ENCODE measurements around the gene CYP1B1.

The CYP1B1 gene

GRCh38 chr2:38060236-38061018 lies 15.5 kb downstream of the CYP1B1 start:
- H2BK5ac ChIP-seq (ENCODE audit: low read length): no peak overlapping the region

DNA sequence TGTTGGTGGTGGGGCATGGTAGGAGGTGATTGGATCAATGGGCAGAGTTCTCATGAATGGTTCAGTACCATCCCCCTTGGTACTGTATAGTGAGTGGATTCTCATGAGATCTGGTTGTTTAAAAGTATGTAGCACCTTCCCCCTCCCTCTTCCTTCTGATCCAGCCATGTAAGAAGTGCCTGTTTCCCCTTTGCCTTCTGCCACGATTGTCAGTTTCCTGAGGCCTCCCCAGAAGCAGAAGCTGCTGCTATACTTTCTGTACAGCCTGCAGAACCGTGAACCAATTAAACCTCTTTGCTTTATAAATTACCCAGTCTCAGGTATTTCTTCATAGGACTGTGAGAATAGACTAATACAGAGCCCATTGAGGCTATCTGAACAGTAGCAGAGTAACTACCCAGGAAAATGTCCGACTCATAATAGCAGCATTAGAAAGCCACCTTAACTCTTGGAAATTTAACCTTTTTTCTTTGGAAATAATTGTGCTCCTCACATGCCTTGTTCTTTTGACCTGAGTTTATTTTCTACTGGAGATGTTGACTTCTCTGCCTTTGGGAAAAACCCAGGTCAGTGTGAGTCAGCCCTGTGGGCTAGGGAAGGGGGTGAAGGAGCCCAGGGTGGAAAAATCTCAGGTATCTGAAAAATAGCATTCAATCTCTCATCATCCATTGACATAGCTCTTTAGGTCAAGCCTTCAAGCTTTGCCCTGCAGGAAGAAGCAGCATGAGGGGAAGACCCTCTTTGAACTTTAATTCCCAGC lies 18.1 kb downstream of the CYP1B1 start:
- H3K4me3 ChIP-seq (ENCODE audit: low read length): no peak overlapping the region
- H2BK5ac ChIP-seq (ENCODE audit: low read length): no peak overlapping the region
- H2BK120ac ChIP-seq (ENCODE audit: low read depth, low read length): no peak overlapping the region
- no peaks in the 10 kb centered on the region for H3K27me3 ChIP-seq (ENCODE audit: insufficient read depth, low read length, poor library complexity)
- H2AK5ac ChIP-seq (ENCODE audit: low read length): no peak overlapping the region
- no CpG with 5 or more reads among the region's 3 CpGs for WGBS (ENCODE audit: extremely low coverage, insufficient coverage, low lambda C conversion rate)
- no peak overlapping the region for H3K56ac ChIP-seq (ENCODE audit: low read length)
- no peak overlapping the region for H4K8ac ChIP-seq (ENCODE audit: low read depth, low read length)
- H3K4me1 ChIP-seq (ENCODE audit: control insufficient read depth, low read depth, low read length): no peaks in the 10 kb centered on the region
- no peak overlapping the region for H3K4ac ChIP-seq (ENCODE audit: low read depth, low read length)
- no peak overlapping the region for H3K18ac ChIP-seq (ENCODE audit: low read length)
- no peak overlapping the region for H4K5ac ChIP-seq (ENCODE audit: low read length)
- no peak overlapping the region for H3K27ac ChIP-seq (ENCODE audit: low read depth, low read length)
- H3K9ac ChIP-seq (ENCODE audit: low read length): no peak overlapping the region
- H2BK15ac ChIP-seq (replicated peaks; ENCODE audit: low read depth): no peak overlapping the region
- H3K4me2 ChIP-seq (ENCODE audit: low read length): no peak overlapping the region
- H3K23ac ChIP-seq (ENCODE audit: low read length): no peak overlapping the region
- no peaks in the 10 kb centered on the region for H3K79me1 ChIP-seq (ENCODE audit: low read length)
- no peaks in the 10 kb centered on the region for H3K79me2 ChIP-seq (ENCODE audit: control insufficient read depth, insufficient read depth, low read length)
- H3K36me3 ChIP-seq (ENCODE audit: control insufficient read depth, insufficient read depth, low read length): no peaks in the 10 kb centered on the region
- peak; percentile 10 for DNase-seq

More at GRCh38 chr2:38060236-38061018, 15.5 kb downstream of the CYP1B1 start:
- Histone ChIP-seq H3K4me2 (ENCODE audit: low read length) (no peak overlapping the region), H3K27ac (ENCODE audit: low read depth, low read length) (no peak overlapping the region), H3K79me1 (ENCODE audit: low read length) (no peaks in the 10 kb centered on the region), H3K9ac (ENCODE audit: low read length) (no peak overlapping the region), H2BK120ac (ENCODE audit: low read depth, low read length) (no peak overlapping the region), H3K4ac (ENCODE audit: low read depth, low read length) (no peak overlapping the region), H3K79me2 (ENCODE audit: control insufficient read depth, insufficient read depth, low read length) (no peaks in the 10 kb centered on the region), H2BK15ac (replicated peaks; ENCODE audit: low read depth) (no peak overlapping the region), H3K27me3 (ENCODE audit: insufficient read depth, low read length, poor library complexity) (no peaks in the 10 kb centered on the region), H4K5ac (ENCODE audit: low read length) (no peak overlapping the region), H3K4me1 (ENCODE audit: control insufficient read depth, low read depth, low read length) (no peaks in the 10 kb centered on the region), H3K18ac (ENCODE audit: low read length) (no peak overlapping the region), H3K23ac (ENCODE audit: low read length) (no peak overlapping the region), H3K56ac (ENCODE audit: low read length) (no peak overlapping the region), H4K8ac (ENCODE audit: low read depth, low read length) (no peak overlapping the region), H3K36me3 (ENCODE audit: control insufficient read depth, insufficient read depth, low read length) (no peaks in the 10 kb centered on the region), H3K4me3 (ENCODE audit: low read length) (no peak overlapping the region), H2AK5ac (ENCODE audit: low read length) (no peak overlapping the region)
- DNase-seq: no peak
- no CpG with 5 or more reads among the region's 5 CpGs for WGBS (ENCODE audit: extremely low coverage, insufficient coverage, low lambda C conversion rate)

DNA sequence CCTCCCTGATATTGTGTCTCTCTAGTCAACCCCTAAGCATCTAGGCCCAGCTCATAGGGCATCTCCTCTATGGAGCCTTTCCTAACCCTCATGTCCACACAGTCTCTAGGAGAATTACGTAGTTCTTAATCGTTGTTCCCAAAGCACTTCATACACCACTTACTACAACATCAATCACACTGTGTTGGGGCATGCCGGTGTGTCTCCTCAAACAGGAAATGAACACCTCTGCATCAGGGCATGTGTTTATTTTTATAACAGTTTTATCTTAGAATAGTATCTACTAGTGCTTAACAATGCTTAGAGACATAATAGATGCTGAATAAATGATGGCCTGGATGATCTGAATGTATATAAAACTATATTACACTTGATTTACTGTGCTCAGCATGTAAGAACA lies 19.7 kb downstream of the CYP1B1 start:
- H4K5ac ChIP-seq (ENCODE audit: low read length): no peak overlapping the region
- H3K79me1 ChIP-seq (ENCODE audit: low read length): no peaks in the 10 kb centered on the region
- H2BK5ac ChIP-seq (ENCODE audit: low read length): no peak overlapping the region
- H3K4ac ChIP-seq (ENCODE audit: low read depth, low read length): no peak overlapping the region
- H3K4me3 ChIP-seq (ENCODE audit: low read length): no peak overlapping the region
- no CpG with 5 or more reads among the region's 3 CpGs for WGBS (ENCODE audit: extremely low coverage, insufficient coverage, low lambda C conversion rate)
- no peak overlapping the region for H2BK15ac ChIP-seq (replicated peaks; ENCODE audit: low read depth)
- no peak overlapping the region for H3K18ac ChIP-seq (ENCODE audit: low read length)
- no peak overlapping the region for H3K9ac ChIP-seq (ENCODE audit: low read length)
- H3K27ac ChIP-seq (ENCODE audit: low read depth, low read length): no peak overlapping the region
- H3K79me2 ChIP-seq (ENCODE audit: control insufficient read depth, insufficient read depth, low read length): no peaks in the 10 kb centered on the region
- no peaks in the 10 kb centered on the region for H3K4me1 ChIP-seq (ENCODE audit: control insufficient read depth, low read depth, low read length)
- H3K56ac ChIP-seq (ENCODE audit: low read length): no peak overlapping the region
- no peak overlapping the region for H2AK5ac ChIP-seq (ENCODE audit: low read length)
- H3K23ac ChIP-seq (ENCODE audit: low read length): no peak overlapping the region
- no peak overlapping the region for H4K8ac ChIP-seq (ENCODE audit: low read depth, low read length)
- no peaks in the 10 kb centered on the region for H3K27me3 ChIP-seq (ENCODE audit: insufficient read depth, low read length, poor library complexity)
- no peaks in the 10 kb centered on the region for H3K36me3 ChIP-seq (ENCODE audit: control insufficient read depth, insufficient read depth, low read length)
- H2BK120ac ChIP-seq (ENCODE audit: low read depth, low read length): no peak overlapping the region
- H3K4me2 ChIP-seq (ENCODE audit: low read length): no peak overlapping the region
- no peak for DNase-seq

DNA sequence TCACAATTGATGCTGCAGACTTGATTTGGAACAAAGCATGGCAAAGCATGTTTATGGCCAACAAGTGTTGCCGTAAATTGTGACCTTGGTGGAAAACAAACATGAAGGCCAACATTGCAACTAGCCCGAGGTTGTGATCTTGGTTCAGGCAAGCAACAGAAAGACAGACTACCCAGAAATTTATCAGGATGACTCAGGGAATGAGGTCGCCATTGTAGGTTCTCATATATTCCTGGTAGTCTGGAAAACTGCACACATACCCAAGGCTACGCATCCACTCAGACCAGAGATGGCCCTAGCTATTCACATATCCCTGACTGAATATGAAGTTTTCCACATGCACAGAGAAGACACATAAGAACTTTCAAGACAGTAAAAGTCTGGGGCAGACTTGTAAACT lies 30.1 kb downstream of the CYP1B1 start:
- H3K4me3 ChIP-seq (ENCODE audit: low read length): no peak overlapping the region
- no CpG with 5 or more reads among the region's 4 CpGs for WGBS (ENCODE audit: extremely low coverage, insufficient coverage, low lambda C conversion rate)

GRCh38 chr2:38039121-38039910 lies 36.6 kb downstream of the CYP1B1 start:
- DNase-seq: no peak
- Histone ChIP-seq H3K56ac (ENCODE audit: low read length) (no peak overlapping the region), H3K4me2 (ENCODE audit: low read length) (no peak overlapping the region), H3K23ac (ENCODE audit: low read length) (no peak overlapping the region), H3K36me3 (ENCODE audit: control insufficient read depth, insufficient read depth, low read length) (no peaks in the 10 kb centered on the region), H2BK120ac (ENCODE audit: low read depth, low read length) (no peak overlapping the region), H3K4me1 (ENCODE audit: control insufficient read depth, low read depth, low read length) (no peaks in the 10 kb centered on the region), H4K8ac (ENCODE audit: low read depth, low read length) (no peak overlapping the region), H3K27me3 (ENCODE audit: insufficient read depth, low read length, poor library complexity) (no peaks in the 10 kb centered on the region), H3K4ac (ENCODE audit: low read depth, low read length) (no peak overlapping the region), H2AK5ac (ENCODE audit: low read length) (no peak overlapping the region), H3K4me3 (ENCODE audit: low read length) (no peak overlapping the region), H3K27ac (ENCODE audit: low read depth, low read length) (no peak overlapping the region), H3K9ac (ENCODE audit: low read length) (no peak overlapping the region), H2BK5ac (ENCODE audit: low read length) (no peak overlapping the region), H4K5ac (ENCODE audit: low read length) (no peak overlapping the region), H2BK15ac (replicated peaks; ENCODE audit: low read depth) (no peak overlapping the region), H3K79me2 (ENCODE audit: control insufficient read depth, insufficient read depth, low read length) (no peaks in the 10 kb centered on the region), H3K18ac (ENCODE audit: low read length) (no peak overlapping the region), H3K79me1 (ENCODE audit: low read length) (no peaks in the 10 kb centered on the region)
- WGBS (ENCODE audit: extremely low coverage, insufficient coverage, low lambda C conversion rate): no CpG with 5 or more reads among the region's 9 CpGs

More for the DNA sequence above, 30.1 kb downstream of the CYP1B1 start:
- no peak overlapping the region for H3K23ac ChIP-seq (ENCODE audit: low read length)
- no peak overlapping the region for H3K4me2 ChIP-seq (ENCODE audit: low read length)
- no peak overlapping the region for H2BK5ac ChIP-seq (ENCODE audit: low read length)
- H3K79me2 ChIP-seq (ENCODE audit: control insufficient read depth, insufficient read depth, low read length): no peaks in the 10 kb centered on the region
- no peak overlapping the region for H2BK15ac ChIP-seq (replicated peaks; ENCODE audit: low read depth)
- no peaks in the 10 kb centered on the region for H3K36me3 ChIP-seq (ENCODE audit: control insufficient read depth, insufficient read depth, low read length)
- no peak overlapping the region for H3K27ac ChIP-seq (ENCODE audit: low read depth, low read length)
- no peaks in the 10 kb centered on the region for H3K27me3 ChIP-seq (ENCODE audit: insufficient read depth, low read length, poor library complexity)
- H3K9ac ChIP-seq (ENCODE audit: low read length): no peak overlapping the region
- no peaks in the 10 kb centered on the region for H3K79me1 ChIP-seq (ENCODE audit: low read length)
- H2BK120ac ChIP-seq (ENCODE audit: low read depth, low read length): no peak overlapping the region
- H3K4me1 ChIP-seq (ENCODE audit: control insufficient read depth, low read depth, low read length): no peaks in the 10 kb centered on the region
- H3K4ac ChIP-seq (ENCODE audit: low read depth, low read length): no peak overlapping the region
- no peak overlapping the region for H2AK5ac ChIP-seq (ENCODE audit: low read length)
- no peak overlapping the region for H4K8ac ChIP-seq (ENCODE audit: low read depth, low read length)
- no peak overlapping the region for H3K18ac ChIP-seq (ENCODE audit: low read length)
- no peak overlapping the region for H4K5ac ChIP-seq (ENCODE audit: low read length)
- H3K56ac ChIP-seq (ENCODE audit: low read length): no peak overlapping the region
- no peak for DNase-seq

Data from mesendoderm (in vitro differentiated cells).